Measurements from ENCODE around the gene UBA7. TPM values are rescaled to one million over a fixed set of nuclear protein-coding genes. Genes with fewer than 3 reads are reported as not detected.

The UBA7 gene
- polyA plus RNA-seq, 4 donors = 34.5 to 87.7 (median 45.3) TPM

DNA sequence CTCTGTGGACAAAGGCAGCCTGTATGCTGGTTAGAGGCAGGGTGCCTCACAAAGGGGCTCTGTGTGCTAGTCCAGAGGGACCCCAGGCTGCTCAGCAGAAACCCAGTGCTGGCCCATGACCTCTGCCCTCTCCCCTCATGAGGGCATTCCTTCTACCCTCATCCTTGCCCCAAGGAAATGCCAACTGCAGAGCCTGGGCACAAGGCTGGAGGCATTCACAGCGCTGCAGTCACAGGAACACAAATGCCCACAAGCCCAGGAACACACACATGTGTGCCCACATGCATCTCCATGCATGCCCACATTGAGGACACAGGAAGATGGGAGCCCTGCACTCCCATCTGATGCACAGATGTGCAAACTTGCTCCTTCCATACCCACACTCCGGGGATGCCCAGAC is 6.9 kb downstream of the UBA7 start:
- no peak for DNase-seq (ENCODE audit: low read depth in 4 of 4, low spot score in 3 of 4)

DNA sequence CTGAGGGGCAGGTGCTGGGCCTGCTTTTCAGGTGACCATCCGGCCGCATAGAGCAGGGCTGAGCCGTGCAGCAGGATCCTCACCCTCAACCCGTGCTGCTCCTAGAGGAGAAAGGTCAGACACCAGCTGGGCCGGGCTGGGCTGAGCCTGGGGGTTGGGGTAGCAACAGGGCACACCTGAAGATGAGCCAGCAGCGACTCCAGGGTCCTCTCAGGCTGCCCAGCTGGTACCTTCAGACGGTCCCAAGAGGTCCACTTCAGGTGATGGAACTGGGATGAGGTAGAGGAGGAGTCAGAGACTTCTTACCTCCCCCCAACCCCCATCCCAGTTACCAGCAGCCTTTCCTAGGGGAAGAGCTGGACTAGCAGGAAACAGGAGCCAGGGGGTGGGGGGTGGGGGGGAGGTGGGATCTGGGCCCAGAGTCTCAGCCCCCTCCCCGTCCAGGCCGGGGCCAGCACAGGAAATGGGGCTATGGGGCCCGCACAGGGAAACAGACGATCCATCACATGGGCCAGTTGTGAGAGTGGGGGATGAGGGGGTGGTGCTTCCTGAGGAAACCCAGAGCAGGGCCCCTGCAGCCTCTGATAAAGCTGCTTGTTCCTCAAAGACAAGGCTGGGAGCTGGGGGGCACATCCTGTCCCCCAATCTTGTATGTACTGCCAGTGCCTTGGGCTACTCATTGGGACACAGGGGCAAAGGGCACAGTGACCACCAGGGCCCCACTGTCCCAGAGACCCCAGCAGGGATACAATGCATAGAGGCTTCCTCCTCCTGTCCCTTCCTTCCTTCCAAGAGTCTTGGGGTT is 7.7 kb downstream of the UBA7 start:
- peak in 1 of 4 donors; percentile 69 for DNase-seq (ENCODE audit: low read depth in 4 of 4, low spot score in 3 of 4)

DNA sequence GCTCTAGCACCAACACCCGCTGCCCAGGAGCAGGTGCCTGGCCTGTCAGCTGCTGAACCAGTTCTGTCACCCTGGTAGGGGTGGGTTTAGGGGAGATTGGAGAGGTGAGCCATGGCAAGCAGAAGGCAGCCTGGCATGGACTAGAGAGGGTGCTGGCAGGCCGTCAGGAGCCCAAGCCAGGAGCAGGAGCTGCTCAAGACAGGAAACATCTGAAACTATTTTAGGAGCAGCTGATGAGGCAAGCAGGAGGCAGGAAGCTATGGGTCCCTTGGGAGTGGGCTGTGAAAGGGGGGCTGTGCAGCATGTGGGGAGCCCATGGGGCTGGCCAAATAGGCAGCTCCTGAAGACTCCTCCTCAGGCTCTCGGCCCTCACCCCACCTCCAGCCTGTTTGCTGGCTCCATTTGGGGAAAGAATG is 8.4 kb downstream of the UBA7 start:
- peak in 1 of 4 donors; percentile 72 for DNase-seq (ENCODE audit: low read depth in 4 of 4, low spot score in 3 of 4)

DNA sequence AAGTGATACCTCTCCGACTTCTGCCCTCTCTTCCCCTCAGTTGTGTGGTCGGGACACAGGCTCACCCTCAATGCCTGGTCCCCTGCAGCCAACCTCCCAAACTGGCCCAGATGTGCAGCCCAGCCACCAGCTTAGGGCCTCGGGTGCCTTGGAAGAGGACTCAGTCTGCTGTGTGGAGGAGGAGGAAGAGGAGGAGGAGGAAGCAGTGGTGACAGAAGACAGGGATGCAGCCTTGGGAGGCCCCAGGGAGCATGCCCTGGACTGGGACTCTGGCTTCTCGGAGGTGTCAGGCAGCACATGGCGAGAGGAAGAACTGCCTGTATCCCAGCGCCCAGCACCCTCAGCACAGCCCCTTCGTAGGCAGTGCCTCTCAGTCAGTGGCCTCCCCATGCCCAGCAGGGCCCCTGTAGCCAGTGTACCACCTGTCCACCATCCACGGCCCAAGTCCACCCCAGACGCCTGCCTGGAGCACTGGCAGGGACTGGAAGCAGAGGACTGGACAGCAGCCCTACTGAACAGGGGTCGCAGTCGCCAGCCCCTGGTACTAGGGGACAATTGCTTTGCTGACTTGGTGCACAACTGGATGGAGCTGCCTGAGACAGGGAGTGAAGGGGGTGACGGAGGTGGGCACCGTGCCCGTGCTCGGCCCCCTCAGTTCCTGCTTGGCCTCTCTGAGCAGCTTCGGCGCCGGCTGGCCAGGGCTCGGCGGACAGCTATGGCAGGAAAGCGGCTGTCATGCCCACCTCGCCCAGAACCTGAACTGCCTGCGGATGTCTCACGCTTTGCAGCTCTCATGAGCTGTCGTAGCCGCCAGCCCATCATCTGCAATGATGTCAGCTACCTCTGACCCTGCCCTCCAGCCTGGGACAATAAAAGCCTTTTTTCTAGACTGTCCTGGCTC is 9.4 kb downstream of the UBA7 start:
- DNase-seq (ENCODE audit: low read depth in 4 of 4, low spot score in 3 of 4) = no peak

DNA sequence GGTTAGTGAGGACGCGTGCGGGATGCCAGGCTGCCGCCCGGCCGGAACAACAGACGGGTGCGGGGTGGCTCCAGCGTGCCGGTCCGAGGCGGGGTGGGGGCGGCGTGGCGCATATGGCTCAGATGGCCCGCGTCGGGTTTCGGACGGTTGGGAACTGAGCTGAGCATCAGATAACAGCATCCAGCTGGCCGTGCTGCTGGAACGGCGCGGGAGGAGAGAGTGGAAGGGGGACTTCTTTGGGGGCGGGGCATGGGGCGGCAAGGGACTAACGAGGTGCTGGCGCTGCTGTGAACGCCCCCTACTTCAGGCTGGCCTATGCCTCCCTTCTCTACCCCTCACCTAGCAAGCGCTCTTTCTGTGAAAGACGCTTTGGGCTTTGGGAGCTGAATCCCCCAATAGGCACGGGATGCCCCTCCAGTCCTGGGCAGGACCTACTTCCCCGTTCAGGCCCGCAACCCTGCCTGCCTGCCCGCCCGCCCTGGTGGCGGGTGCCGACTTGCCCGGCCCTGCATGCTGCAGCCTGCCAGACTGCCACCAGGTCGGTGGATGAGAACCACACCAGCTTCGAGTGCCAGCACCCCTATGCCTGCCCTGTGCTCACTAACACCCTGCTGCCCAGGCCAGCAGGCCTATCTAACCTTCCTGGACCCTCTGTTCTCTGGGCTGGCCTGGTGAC is 10.2 kb downstream of the UBA7 start:
- no peak for DNase-seq (ENCODE audit: low read depth in 4 of 4, low spot score in 3 of 4)

DNA sequence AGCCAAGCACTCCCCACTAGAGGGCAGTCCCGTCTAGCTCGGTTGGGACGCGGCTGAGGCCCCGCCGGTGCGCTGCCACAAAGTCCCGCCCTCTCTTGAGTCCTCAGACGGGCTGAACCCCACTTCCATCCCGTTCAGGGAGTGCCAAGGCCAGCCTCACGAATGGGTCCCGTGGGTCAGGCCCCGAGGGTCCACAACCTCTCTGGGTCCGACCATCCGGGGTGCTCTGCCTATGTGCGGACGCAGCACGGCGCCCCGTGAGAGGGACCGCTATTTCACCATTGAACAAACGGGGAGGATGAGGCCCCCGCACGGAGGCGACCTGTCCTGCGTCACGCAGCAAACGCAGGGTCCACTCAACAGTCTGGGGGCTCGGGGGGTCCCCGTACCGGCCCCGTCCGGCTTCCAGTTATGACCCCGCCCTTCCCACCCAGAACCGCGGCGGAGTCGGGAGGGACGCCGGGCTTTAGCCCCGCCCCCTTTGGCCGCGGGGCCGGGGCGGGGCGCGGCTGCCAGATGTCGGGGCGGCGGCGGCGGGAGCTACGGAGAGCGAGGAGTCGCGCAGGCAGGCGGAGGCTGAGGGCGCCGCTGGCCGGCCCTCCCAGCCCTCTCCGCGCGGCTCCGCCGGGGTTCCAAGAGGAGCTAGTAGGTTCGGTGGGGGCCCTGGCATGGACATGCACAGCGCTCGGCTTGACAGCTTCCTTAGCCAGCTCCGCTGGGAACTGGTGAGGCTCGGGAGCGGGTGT is 10.9 kb downstream of the UBA7 start, which contains the start of gene INKA1:
Gene INKA1 (plus strand): TSS at position 543 of the 746 bp plus-strand sequence. CDS start 132 bp downstream, at position 675.
- DNase-seq (ENCODE audit: low read depth in 4 of 4, low spot score in 3 of 4) = peak in 1 of 4 donors; percentile 66

DNA sequence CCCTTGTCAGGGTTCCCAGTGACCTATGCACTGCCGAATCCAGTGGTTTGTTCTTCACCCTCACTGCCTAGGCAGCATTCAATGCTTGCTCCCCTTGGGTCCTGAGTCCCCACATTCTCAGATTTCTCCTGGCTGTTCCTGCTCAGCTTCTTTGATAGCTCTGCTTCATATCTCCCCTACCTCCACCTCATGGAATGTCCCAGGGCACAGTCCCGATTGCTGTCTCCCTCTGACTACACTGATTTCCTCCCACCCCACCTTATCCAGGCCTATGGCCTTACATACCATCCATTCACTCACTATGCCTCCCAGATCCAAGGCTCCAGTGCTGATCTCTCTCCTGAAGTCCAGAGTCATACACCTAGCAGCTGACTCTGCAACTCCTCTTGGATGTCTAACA is 12.6 kb downstream of the UBA7 start:
- DNase-seq (ENCODE audit: low read depth in 4 of 4, low spot score in 3 of 4) = no peak

DNA sequence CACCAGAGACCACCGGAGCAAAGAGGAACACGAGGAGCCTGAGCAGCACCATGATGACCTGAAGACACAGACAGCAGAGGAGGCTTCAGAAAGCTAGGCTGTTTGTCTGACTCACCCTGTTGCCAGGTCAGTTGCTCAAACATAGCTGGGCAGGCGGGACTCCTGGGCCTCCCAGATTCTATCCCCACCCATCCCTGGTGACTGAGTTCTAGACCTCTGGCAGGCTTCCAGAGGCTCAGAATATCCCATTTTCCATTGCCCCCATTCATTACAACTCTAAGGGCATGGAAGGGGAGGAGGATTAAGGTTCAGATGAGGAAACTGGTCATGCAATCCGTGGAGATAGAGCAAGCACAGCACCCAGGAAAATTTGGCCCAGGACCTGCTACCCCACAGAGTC is 14.0 kb downstream of the UBA7 start, which contains the start of gene CDHR4:
Gene CDHR4 (minus strand): TSS at position 113 of the 400 bp plus-strand sequence. CDS start 61 bp downstream, at position 52.
- DNase-seq (ENCODE audit: low read depth in 4 of 4, low spot score in 3 of 4) = no peak

DNA sequence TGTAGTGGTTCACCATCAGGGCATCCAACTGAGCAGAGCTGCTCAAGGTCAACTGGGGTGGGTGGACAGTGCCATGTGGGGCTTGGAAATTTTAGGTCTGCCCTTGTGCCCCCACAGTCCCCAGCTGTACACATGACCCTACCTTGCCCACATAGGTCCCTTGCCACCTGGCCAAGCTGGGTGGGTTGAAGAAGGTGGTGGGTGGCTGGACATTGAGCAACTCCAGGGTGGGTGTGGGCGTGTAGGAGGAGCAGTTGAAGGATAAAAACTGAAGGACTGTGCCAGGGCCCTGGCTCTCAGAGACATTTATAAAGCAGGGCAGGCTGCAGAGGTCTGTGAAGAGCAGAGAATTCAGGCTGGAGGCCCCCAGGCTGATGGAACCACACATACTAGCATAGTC is 14.6 kb downstream of the UBA7 start:
- DNase-seq (ENCODE audit: low read depth in 4 of 4, low spot score in 3 of 4) = no peak

DNA sequence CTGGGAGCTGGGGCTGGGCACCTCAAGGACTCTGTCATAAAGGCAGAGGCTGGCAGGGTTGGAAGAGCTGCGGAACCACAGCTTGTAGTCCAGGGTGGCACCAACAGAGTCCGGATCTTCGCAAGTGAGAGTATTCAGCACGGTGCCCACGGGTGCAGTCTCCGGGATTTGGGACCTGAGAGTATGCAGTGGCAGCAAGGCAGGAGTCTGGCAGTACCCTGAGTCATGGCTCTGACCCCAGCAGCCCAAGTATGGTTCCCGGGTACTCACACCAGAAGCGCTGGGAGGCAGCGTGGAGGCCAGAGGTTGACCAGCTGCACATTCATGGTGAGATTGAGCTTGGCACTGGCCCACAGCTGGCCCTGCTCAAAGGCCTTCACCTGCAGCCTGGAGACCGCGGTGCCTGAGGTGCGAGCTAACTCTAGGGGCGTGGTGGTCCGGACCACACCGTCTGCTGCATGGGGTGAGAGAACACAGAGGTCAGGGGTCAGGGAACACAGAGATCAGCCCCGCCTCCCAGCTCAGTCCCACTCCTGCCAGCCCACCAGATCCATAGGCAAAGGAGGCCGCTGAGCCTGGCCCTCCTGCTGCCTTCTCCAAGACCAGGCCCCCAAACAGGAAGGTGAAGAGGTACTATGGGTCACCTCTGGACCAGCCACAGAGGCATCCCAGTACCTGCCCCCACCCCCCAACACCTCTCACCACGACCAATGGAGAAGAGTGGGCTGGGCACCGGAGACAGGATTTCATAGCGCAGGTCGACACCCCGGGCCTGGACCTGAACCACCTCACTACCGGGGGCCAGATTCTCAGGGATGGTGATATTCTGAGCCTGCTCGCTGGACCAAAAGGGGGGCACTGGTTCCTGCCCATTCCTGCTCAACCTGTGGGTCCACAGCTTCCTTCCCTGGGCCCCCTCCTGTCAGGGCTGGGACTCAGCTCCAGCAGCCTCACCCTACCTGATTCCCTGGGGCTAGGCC is 18.5 kb downstream of the UBA7 start:
- no peak for DNase-seq (ENCODE audit: low read depth in 4 of 4, low spot score in 3 of 4)

DNA sequence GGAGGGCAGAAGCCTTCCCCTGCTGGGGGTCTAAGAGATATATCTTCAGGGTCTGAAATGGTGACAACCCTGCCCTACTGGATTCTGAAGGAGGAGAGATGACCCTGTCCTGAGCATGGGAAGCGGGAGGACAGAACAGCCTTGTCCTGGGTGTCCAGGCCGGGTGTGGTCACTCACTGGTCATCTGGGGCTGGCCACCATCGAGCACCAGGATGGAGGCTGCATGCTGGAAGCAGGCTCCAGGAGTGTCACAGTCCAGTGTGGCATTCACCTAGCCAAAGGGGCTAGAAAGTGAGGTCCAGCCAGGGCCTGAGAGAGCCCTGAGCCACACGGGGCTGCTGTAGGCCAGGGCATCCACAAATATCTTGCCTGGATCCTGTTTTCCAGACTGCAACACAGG is 19.3 kb downstream of the UBA7 start:
- no peak for DNase-seq (ENCODE audit: low read depth in 4 of 4, low spot score in 3 of 4)

DNA sequence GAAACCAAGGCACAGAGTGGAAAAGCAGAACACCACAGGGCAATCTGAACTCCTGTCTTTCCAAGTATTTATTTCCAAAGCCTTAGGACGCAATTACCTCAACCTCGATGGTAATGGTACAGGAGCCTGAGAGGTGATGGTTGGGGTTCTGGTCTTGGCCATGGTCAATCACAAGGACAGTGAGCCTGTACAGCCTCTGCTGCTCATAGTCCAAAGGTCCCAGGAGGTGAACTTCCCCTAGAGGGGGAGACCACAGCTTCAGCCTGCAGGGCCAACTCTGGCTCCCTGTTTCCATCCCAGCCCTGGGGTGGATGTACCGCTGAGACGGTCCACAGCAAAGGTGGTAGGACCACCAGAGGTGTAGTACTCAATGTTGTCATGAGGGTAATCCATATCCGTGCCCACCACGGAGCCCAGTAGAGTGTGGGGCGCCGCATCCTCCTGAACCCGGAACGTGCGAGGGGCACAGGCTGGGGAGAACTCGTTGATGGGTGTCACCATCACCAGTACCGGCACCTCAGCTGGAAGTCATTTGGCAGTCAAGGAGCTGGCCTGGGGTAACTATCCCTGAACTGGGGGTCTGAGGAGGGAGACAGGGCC is 20.2 kb downstream of the UBA7 start:
- no peak for DNase-seq (ENCODE audit: low read depth in 4 of 4, low spot score in 3 of 4)

DNA sequence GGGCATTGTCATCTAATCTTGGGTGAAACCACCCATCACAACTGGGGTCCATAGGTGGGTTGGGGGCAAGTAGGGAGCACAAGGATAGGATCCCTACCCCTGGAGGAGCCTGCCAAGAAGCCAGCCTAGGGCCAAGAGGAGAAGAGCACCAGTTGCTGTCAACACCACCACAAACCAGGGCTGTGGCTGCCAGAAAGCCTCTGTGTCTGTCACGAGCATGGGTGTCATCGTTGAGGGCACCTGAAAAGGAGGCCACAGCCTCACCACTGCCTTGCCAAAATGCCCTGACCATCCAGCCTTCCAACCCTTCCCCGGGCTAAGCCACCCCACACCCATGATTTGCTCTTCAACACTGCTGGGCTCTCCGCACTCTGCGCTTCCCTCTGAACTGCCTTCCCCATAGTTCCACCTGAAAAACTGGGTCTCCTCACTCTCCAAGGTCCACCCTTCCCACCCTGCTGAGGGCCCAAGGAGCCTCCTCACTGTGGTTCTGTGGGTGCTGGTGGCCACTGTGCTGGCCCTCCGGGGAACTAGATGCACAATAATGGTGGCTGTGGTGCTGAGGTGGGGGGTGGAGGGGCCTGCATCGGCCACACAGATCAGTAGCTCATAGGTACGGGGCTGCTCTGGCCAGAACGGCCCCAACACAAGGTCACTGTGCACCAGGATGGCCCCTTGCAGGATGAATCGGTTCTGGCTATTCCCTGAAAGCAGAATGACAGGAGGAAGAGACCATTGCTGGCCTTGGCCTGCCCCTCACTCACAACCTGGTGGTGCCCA is 21.2 kb downstream of the UBA7 start:
- DNase-seq (ENCODE audit: low read depth in 4 of 4, low spot score in 3 of 4) = no peak

DNA sequence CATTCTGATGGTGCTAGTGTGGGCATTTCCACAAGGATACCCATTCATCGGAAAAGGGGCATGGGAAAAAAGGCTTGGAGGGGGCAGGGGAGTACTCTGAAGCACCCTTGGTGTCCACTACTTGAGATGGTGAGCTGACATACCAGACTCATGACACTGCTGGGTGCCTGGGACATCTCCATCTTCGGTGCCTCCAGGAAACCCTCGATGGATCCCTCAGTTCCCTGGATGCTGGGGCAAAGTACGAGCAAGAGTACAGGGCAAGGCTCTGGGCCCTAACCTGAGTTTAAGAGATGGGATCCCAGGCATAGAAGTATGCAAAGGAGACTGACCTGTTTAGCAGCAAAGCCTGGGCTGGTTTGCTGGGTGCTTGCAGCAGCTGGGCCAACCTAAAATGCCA is 22.2 kb downstream of the UBA7 start:
- DNase-seq (ENCODE audit: low read depth in 4 of 4, low spot score in 3 of 4) = no peak

DNA sequence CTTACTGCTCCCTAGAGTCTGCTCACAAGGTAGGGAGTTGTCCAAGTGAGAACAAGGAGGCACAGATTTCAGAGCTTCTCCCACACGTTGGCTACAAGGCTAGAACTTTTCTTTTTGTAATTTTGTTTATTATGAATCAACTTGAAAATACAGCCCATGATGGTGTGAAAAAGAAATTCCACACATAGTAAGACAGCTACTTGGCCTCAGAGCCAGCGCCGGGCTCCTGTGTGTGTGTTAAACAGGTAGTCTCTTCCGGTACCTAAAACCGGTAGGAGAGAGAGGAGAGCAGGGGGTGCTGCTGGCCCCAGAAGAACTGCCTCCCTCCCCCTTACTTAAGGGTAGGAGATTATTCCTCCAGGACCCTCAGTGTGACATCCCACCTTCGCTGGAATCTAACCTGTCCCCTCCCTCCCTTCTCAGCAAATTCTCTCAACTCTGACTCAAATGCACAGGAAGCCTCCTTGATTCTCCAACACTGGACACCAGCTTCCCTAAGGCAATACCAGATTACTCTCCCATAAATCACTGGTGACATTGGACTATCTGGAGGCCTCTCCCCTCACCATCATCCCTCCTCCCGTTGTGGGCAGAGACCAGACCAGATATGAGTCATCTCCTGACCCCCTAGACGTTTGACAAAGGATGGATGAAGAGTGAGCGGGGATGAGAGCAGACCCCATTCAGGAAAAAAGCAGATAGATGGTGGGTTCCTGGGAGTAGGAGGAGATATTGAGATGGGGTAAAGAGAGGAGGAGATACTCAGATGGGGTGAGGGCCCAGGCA is 22.9 kb downstream of the UBA7 start:
- DNase-seq (ENCODE audit: low read depth in 4 of 4, low spot score in 3 of 4) = no peak

DNA sequence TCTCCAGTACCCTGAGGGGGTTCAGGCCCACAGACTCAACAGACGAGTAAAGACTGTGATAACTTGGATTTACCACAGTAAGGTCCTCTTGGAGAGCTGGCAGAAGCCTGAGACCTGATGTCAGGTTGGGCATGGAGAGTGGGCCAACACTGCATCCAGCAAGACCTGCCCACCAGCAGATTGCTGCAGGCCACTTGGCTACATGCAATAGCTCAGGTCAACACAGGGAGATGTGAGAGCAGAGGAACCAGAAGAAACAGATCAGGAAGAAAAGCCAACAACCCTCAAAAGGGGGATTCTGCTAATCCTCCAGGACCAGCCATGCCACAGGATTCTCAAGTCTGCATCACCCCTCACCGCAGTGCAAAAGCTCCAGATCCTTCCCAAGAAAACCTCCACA is 25.7 kb downstream of the UBA7 start:
- no peak for DNase-seq (ENCODE audit: low read depth in 4 of 4, low spot score in 3 of 4)

DNA sequence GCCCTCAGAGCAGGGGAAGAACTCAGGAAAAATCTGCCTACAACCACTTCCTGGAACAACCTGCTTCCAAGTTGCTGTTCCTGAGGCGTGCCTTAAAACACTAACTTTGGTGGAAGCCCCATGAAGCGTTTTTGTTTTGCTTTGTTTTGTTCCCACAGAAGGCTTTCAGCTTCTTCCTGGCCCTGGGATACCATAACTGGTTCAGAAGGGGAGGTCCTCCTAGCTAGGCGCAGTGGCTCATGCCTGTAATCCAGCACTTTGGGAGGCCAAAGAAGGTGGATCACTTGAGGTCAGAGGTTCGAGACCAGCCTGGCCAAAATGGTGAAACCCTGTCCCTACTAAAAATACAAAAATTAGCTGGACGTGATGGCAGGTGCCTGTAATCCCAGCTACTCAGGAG is 26.2 kb downstream of the UBA7 start:
- DNase-seq (ENCODE audit: low read depth in 4 of 4, low spot score in 3 of 4) = no peak

Data from left renal pelvis (tissue), 4 donors.